ENCODE measurements around the gene CCDC3.

CCDC3 gene

GRCh38 chr10:12899546-12899945 is 102.0 kb downstream of the CCDC3 start:
- in situ Hi-C loops (cut with MboI; ENCODE audit: low pct_unique_long_range_greater_than_20kb, low sequenced_read_pairs, unreplicated experiment) = no loop called here
- TF ChIP-seq CTCF (IDR thresholded peaks at IDR 0.05; ENCODE audit: extremely low read depth, insufficient read depth, missing control alignments) = no peak
- no peak for DNase-seq (ENCODE audit: low spot score)

GRCh38 chr10:12898271-12898670 is 103.2 kb downstream of the CCDC3 start:
- TF ChIP-seq CTCF (IDR thresholded peaks at IDR 0.05; ENCODE audit: extremely low read depth, insufficient read depth, missing control alignments) = no peak
- no peak for DNase-seq (ENCODE audit: low spot score)
- in situ Hi-C loops (cut with MboI; ENCODE audit: low pct_unique_long_range_greater_than_20kb, low sequenced_read_pairs, unreplicated experiment) = no loop called here

DNA sequence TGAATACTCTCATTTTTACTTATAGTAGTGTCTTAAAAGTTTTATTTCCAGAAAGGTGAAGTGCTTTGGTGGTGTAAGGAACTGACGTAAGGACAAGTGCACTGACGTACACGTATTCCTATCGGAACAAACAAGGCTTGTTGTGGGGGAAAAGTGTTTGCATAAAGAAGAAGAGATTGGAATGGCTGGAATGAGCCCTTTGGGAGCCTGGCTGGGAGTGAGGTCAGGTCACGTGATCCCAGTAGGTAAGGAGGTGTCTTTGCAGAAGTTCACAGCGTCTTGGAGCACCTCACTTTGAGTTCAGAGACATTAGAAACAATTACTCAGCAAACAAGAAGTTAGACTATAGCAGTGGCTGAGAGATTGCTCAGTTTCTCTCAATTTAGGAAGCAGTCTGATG is 104.2 kb downstream of the CCDC3 start:
- in situ Hi-C loops (cut with MboI; ENCODE audit: low pct_unique_long_range_greater_than_20kb, low sequenced_read_pairs, unreplicated experiment) = no loop called here
- no peak for DNase-seq (ENCODE audit: low spot score)
- no peak for TF ChIP-seq CTCF (IDR thresholded peaks at IDR 0.05; ENCODE audit: extremely low read depth, insufficient read depth, missing control alignments)

DNA sequence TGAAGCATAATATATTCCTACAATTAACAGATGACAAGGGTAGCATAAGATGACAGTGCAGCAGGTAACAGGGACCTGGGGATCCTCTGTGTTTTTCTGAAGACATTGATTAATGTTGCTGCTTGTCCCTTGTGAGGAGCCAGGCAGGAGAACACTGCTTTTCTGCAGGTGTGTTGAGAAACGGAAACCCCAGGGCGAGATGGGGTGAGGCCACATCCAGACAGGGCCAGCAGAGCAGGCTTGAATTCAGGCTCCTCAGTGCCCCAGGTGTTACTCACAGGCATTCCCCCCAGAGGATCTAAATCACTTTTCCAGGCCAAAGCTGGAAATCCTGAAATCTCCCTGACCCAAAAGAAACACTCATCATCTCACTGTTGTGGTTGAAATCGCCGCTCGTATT is 105.3 kb downstream of the CCDC3 start:
- in situ Hi-C loops (cut with MboI; ENCODE audit: low pct_unique_long_range_greater_than_20kb, low sequenced_read_pairs, unreplicated experiment) = no loop called here
- DNase-seq (ENCODE audit: low spot score) = no peak
- no peak for TF ChIP-seq CTCF (IDR thresholded peaks at IDR 0.05; ENCODE audit: extremely low read depth, insufficient read depth, missing control alignments)

- no peak for DNase-seq (ENCODE audit: low spot score)
- in situ Hi-C loops (cut with MboI; ENCODE audit: low pct_unique_long_range_greater_than_20kb, low sequenced_read_pairs, unreplicated experiment) = no loop called here
- no peak for TF ChIP-seq CTCF (IDR thresholded peaks at IDR 0.05; ENCODE audit: extremely low read depth, insufficient read depth, missing control alignments)
These were observed 108.6 kb downstream of the CCDC3 start for GRCh38 chr10:12892924-12893323.

DNA sequence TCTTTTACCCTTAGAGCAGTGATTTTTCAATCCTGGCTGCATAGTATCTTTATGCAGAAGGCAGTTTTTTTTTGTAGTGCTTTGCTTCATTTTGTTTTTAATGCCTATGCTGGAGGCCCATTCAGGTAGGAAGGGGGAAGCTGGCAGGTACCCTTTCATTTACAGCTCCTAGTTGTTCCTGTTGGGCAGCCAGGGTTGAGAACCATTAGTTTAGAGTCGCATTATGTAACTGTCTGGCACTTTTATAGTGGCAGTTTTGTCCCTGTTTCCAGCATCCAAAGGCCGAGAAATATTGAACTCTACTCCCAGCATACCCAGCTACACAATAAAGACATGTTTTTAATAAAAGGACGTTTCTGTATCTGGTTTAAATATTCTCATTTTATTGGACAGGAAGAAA is 110.6 kb downstream of the CCDC3 start:
- no peak for TF ChIP-seq CTCF (IDR thresholded peaks at IDR 0.05; ENCODE audit: extremely low read depth, insufficient read depth, missing control alignments)
- no peak for DNase-seq (ENCODE audit: low spot score)
- in situ Hi-C loops (cut with MboI; ENCODE audit: low pct_unique_long_range_greater_than_20kb, low sequenced_read_pairs, unreplicated experiment) = no loop called here

GRCh38 chr10:12888470-12888869 is 113.0 kb downstream of the CCDC3 start:
- TF ChIP-seq CTCF (IDR thresholded peaks at IDR 0.05; ENCODE audit: extremely low read depth, insufficient read depth, missing control alignments) = no peak
- no peak for DNase-seq (ENCODE audit: low spot score)
- in situ Hi-C loops (cut with MboI; ENCODE audit: low pct_unique_long_range_greater_than_20kb, low sequenced_read_pairs, unreplicated experiment) = no loop called here
